ENCODE measurements around the gene PISD.
"Not testable (repeated sequence)": the region's sequence is repeated elsewhere in the genome, so short reads cannot be mapped to it uniquely, and the experiment has no call there.

Gene PISD

DNA sequence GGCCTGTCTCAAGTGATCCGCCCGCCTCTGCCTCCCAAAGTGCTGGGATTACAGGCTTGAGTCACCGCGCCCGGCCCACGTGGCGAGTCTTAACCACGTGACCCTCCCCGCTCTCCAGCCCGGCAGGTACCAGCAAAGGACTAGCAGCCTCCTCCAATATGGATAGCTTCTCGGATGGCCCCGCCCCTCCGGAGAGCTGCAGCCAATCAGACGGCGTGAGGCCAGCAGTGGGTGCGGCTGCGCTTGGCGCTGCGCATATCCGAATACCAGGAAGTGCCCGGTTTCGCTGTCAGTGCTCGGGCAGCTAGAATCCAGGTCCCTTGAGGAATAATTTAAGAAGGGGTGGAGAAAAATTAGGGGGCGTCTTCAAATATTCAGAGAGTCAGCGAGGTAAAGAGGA lies 14.7 kb upstream of the PISD start:
- peak; percentile 100 for ATAC-seq (replicated peaks)
- H3K4me3 Mint-ChIP-seq: peak overlapping the region; percentile 95 to 99
- DNase-seq: peak; percentile 86 to 89 (median 88)
- peaks cover 6 to 10% of the 10 kb centered on the region in 2 donors for H3K4me1 Mint-ChIP-seq (ENCODE audit: low read depth in 2 of 2)
- no peaks in the 10 kb centered on the region for H3K9me3 Mint-ChIP-seq
- peaks cover 8% of the 10 kb centered on the region for H3K36me3 Mint-ChIP-seq (ENCODE audit: insufficient read depth)
- peak overlapping the region; percentile 98 to 99 for H3K27ac Mint-ChIP-seq
- H3K27me3 Mint-ChIP-seq: no peaks in the 10 kb centered on the region

- not testable (repeated sequence) for DNase-seq; H3K9me3 Mint-ChIP-seq; H3K4me3 Mint-ChIP-seq; H3K27ac Mint-ChIP-seq; H3K27me3 Mint-ChIP-seq; H3K4me1 Mint-ChIP-seq (ENCODE audit: low read depth in 2 of 2); ATAC-seq (replicated peaks); H3K36me3 Mint-ChIP-seq (ENCODE audit: insufficient read depth)
Observed at GRCh38 chr22:31674219-31674618, 12.2 kb upstream of the PISD start.

DNA sequence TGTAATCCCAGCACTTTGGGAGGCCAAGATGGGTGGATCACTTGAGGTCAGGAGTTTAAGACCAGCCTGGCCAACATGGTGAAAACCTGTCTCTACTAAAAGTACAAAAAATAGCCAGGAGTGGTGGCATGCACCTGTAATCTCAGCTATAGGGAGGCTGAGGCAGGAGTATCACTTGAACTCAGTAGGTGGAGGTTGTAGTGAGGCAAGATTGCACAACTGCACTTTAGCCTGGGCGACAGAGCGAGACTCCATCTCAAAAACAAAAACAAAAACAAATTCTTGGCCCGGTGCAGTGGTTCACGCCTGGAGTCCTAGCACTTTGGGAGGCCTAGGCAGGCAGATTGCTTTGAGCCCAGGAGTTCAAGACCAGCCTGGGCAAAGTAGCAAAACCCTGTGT lies 6.8 kb upstream of the PISD start:
- H3K9me3 Mint-ChIP-seq; H3K4me3 Mint-ChIP-seq; H3K4me1 Mint-ChIP-seq (ENCODE audit: low read depth in 2 of 2); DNase-seq; H3K27me3 Mint-ChIP-seq; H3K27ac Mint-ChIP-seq; H3K36me3 Mint-ChIP-seq (ENCODE audit: insufficient read depth); ATAC-seq (replicated peaks): not testable (repeated sequence)

- Mint-ChIP-seq H3K4me3 (peak overlapping the region; percentile 97 to 99), H3K27me3 (no peaks in the 10 kb centered on the region), H3K36me3 (ENCODE audit: insufficient read depth) (peaks cover 32% of the 10 kb centered on the region), H3K9me3 (no peaks in the 10 kb centered on the region), H3K4me1 (ENCODE audit: low read depth in 2 of 2) (peaks cover 23 to 27% of the 10 kb centered on the region in 2 donors), H3K27ac (peak overlapping the region; percentile 97)
- no peak for ATAC-seq (replicated peaks)
- DNase-seq: no peak
Observed at GRCh38 chr22:31662668-31663037, 638 bp upstream of the PISD start.

- not testable (repeated sequence) for H3K9me3 Mint-ChIP-seq, H3K27me3 Mint-ChIP-seq
- Mint-ChIP-seq H3K4me1 (ENCODE audit: low read depth in 2 of 2) (peaks cover 25 to 31% of the 10 kb centered on the region in 2 donors), H3K36me3 (ENCODE audit: insufficient read depth) (peaks cover 32% of the 10 kb centered on the region), H3K4me3 (peak overlapping the region; percentile 97 to 99), H3K27ac (peak overlapping the region; percentile 97)
- DNase-seq (peak in 1 of 3 experiments; percentile 19), ATAC-seq (replicated peaks) (peak; percentile 18)
Observed at GRCh38 chr22:31660860-31661341, 1.1 kb downstream of the PISD start.

DNA sequence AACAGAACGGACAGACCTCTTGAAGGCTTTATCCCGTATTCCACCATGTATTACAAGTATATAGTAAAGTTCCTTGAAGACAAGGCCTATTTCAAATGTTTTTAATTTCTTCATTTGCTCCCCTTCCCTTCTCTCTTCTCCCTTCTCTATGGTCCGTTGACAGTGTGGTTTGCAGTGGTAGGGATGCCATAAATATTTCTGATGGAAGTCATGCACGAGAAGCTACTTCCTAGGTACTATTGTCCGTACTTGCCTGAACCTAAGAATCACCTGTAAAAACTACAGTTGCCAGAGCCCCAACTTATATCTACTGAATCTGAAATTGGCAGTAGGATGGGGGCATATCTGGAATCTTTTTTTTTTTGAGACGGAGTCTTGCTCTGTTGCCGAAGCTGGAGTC lies 2.8 kb downstream of the PISD start:
- Mint-ChIP-seq H3K4me3 (no peak overlapping the region), H3K36me3 (ENCODE audit: insufficient read depth) (peaks cover 27% of the 10 kb centered on the region), H3K27me3 (no peaks in the 10 kb centered on the region), H3K27ac (no peak overlapping the region), H3K9me3 (no peaks in the 10 kb centered on the region), H3K4me1 (ENCODE audit: low read depth in 2 of 2) (peaks cover 24 to 26% of the 10 kb centered on the region in 2 donors)
- ATAC-seq (replicated peaks) (no peak), DNase-seq (no peak)

DNA sequence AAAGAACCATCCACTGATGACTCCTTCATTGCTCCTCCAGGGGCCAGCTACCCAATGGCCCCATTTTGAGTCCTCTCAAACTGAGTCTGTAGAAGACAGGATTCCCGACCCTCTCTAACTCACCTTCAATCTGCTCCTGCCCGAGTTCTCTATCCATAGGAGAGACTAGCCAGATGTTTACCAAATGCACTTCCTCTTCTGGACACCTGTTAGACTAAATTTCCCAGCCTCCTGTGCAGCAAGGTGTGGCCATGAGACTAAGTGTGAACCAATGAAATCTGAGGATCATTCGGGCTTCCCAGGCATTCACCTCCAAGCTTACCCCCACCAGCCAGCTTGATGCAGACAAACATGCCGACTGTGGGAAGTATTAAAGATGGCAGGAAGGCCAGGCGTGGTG lies 7.6 kb downstream of the PISD start:
- Mint-ChIP-seq H3K9me3 (no peaks in the 10 kb centered on the region), H3K27ac (no peak overlapping the region), H3K36me3 (ENCODE audit: insufficient read depth) (peaks cover 8% of the 10 kb centered on the region), H3K4me1 (ENCODE audit: low read depth in 2 of 2) (peaks cover 12 to 13% of the 10 kb centered on the region in 2 donors), H3K27me3 (no peaks in the 10 kb centered on the region), H3K4me3 (no peak overlapping the region)
- no peak for ATAC-seq (replicated peaks)
- no peak for DNase-seq

DNA sequence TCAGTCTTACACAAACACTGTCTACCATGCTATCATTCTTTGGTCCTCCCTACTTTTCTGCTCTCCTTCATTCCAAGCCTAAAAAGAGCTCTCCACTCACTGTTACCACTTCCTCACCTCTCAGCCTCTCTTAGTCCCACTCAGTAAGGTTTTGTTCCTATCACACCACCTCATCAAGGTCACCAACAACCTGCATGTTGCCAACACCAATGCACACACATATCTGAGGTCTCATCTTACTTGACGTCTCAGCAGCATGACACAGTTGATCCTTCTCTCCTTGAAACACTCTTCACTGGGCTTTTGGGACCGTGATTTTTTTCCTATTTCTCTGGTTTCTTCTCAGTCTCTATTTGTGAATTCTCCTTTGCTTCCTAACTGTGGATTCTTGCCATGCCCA lies 8.1 kb downstream of the PISD start:
- Mint-ChIP-seq H3K4me3 (no peak overlapping the region), H3K27me3 (no peaks in the 10 kb centered on the region), H3K9me3 (no peaks in the 10 kb centered on the region), H3K36me3 (ENCODE audit: insufficient read depth) (peaks cover 13% of the 10 kb centered on the region), H3K27ac (no peak overlapping the region), H3K4me1 (ENCODE audit: low read depth in 2 of 2) (peaks cover 12 to 13% of the 10 kb centered on the region in 2 donors)
- ATAC-seq (replicated peaks): no peak
- no peak for DNase-seq

DNA sequence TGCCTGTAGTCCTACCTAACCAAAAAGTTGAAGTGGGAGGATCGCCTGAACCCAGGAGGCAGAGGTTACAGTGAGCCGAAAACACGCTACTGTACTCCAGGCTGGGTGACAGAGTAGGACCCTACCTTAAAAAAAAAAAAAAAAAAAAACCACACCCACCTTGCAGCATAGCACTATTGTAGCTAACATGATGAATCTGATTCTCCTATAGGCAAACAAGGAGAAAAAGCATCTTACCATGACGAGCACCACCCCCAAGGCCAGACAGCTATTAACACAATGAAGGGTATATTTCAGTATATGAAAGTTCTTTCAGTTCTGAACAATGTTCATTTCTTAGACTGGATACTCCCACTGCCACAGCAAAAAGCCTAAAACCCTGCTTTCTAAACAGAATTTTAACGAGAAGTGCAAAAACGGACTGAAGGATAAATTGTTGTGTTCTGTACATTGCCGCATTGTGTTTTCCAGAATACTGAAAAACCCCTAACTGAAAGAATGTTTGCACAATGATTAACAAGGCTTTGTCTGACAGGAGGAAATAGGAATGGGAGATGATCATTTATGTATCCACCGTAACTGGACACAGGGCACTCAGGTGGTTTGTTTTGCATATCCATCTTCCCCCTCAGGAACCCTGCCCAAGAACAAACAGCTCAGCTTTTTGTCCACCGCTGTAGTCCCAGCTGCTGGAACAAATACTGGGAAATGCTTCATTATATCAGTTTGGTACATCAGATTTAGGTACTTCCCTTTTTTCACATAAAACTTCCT lies 8.9 kb downstream of the PISD start:
- ATAC-seq (replicated peaks) (no peak), DNase-seq (no peak)
- Mint-ChIP-seq H3K36me3 (ENCODE audit: insufficient read depth) (peaks cover 20% of the 10 kb centered on the region), H3K27ac (peak overlapping the region in 1 of 2 donors; percentile 17), H3K9me3 (no peaks in the 10 kb centered on the region), H3K27me3 (no peaks in the 10 kb centered on the region), H3K4me3 (no peak overlapping the region), H3K4me1 (ENCODE audit: low read depth in 2 of 2) (peaks cover 12% of the 10 kb centered on the region in 2 donors)

GRCh38 chr22:31652088-31652487 lies 9.9 kb downstream of the PISD start:
- H3K36me3 Mint-ChIP-seq (ENCODE audit: insufficient read depth): peaks cover 27% of the 10 kb centered on the region
- ATAC-seq (replicated peaks): no peak
- no peaks in the 10 kb centered on the region for H3K27me3 Mint-ChIP-seq
- H3K4me3 Mint-ChIP-seq: no peak overlapping the region
- DNase-seq: no peak
- no peak overlapping the region for H3K27ac Mint-ChIP-seq
- H3K4me1 Mint-ChIP-seq (ENCODE audit: low read depth in 2 of 2): peaks cover 9 to 12% of the 10 kb centered on the region in 2 donors
- no peaks in the 10 kb centered on the region for H3K9me3 Mint-ChIP-seq

DNA sequence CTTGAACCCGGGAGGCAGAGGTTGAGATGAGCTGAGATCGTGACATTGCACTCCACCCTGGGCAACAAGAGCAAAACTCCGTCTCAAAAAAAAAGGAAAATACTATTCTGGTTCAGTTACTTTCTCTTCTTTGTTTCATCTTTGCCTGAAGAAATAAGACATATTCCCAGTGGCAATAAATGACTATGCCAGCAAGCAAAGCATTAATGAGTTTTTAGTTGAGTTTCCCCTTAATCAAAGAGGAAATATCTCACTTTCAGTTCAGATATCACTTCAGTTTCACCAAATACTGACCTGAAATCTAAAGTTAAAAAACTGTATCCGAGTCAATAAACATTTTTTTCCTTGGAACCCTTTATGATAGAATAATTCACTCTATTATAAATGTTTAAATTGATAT lies 10.4 kb downstream of the PISD start:
- DNase-seq: no peak
- no peak overlapping the region for H3K4me3 Mint-ChIP-seq
- peaks cover 8 to 10% of the 10 kb centered on the region in 2 donors for H3K4me1 Mint-ChIP-seq (ENCODE audit: low read depth in 2 of 2)
- H3K27me3 Mint-ChIP-seq: no peaks in the 10 kb centered on the region
- no peaks in the 10 kb centered on the region for H3K9me3 Mint-ChIP-seq
- no peak overlapping the region for H3K27ac Mint-ChIP-seq
- H3K36me3 Mint-ChIP-seq (ENCODE audit: insufficient read depth): peaks cover 27% of the 10 kb centered on the region
- ATAC-seq (replicated peaks): no peak

DNA sequence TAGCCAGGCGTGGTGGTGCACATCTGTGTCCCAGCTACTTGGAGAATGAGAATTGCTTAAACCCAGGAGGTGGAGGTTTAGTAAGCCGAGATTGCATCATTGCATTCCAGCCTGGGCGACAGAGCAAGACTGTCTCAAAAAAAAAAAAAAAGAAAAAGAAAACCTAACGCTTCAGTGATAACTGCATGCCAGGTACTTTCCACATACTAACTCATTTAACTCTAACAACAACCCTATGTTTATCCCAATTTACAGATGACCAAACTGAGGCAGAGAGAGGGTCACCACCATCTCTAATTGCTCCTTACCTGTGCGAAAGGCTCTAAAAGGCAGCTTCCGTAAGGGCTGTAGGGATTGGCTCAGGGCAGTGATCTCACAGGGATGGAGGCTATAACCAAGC lies 11.6 kb downstream of the PISD start:
- Mint-ChIP-seq H3K4me3 (no peak overlapping the region), H3K27ac (no peak overlapping the region), H3K36me3 (ENCODE audit: insufficient read depth) (peaks cover 38% of the 10 kb centered on the region), H3K9me3 (no peaks in the 10 kb centered on the region), H3K4me1 (ENCODE audit: low read depth in 2 of 2) (peaks cover 7% of the 10 kb centered on the region in 2 donors), H3K27me3 (no peaks in the 10 kb centered on the region)
- DNase-seq (no peak), ATAC-seq (replicated peaks) (no peak)

GRCh38 chr22:31647523-31648320 lies 14.3 kb downstream of the PISD start:
- no peaks in the 10 kb centered on the region for H3K4me1 Mint-ChIP-seq (ENCODE audit: low read depth in 2 of 2)
- H3K4me3 Mint-ChIP-seq: no peak overlapping the region
- no peak overlapping the region for H3K27ac Mint-ChIP-seq
- H3K9me3 Mint-ChIP-seq: no peaks in the 10 kb centered on the region
- DNase-seq (no peak), ATAC-seq (replicated peaks) (no peak)
- H3K27me3 Mint-ChIP-seq: no peaks in the 10 kb centered on the region
- peaks cover 55% of the 10 kb centered on the region for H3K36me3 Mint-ChIP-seq (ENCODE audit: insufficient read depth)

DNA sequence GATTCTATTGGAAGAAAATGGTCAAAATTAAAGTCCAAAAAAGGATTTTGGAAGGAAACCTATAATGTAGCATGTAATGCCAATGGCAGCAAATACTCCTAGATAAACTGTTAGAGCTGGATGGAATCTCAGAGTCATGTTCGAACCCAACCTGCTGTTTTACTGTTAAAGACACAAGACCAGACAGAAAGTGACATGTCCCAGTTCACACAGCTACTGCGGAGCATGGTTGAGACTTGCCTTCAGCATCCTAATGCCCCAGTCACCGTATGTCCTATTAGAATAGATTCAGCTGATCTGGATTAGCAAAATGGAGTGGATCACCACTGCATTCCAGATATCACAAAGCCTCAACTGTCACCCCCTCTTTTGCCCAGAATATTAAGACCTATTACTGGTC lies 14.9 kb downstream of the PISD start:
- Mint-ChIP-seq H3K27ac (peak overlapping the region in 1 of 2 donors; percentile 33), H3K4me3 (no peak overlapping the region), H3K4me1 (ENCODE audit: low read depth in 2 of 2) (no peaks in the 10 kb centered on the region), H3K27me3 (no peaks in the 10 kb centered on the region), H3K9me3 (no peaks in the 10 kb centered on the region), H3K36me3 (ENCODE audit: insufficient read depth) (peaks cover 62% of the 10 kb centered on the region)
- ATAC-seq (replicated peaks) (no peak), DNase-seq (no peak)
